HCT116 (cell line): ENCODE data around the gene APOD. TPM values are rescaled to one million over a fixed set of nuclear protein-coding genes. Genes with fewer than 3 reads are reported as not detected.

Source experiments
- ATAC-seq: fragments of 200-7000 bp; cut with Tn5 transposase; 2 replicates; pipeline ENCODE4 v1.9.1; 2020; ENCODE audit warnings: mild to moderate bottlenecking, moderate library complexity
- BruUV-seq: library from RNA; stranded (reverse); fragments of 400-500 nt; replicated peaks from 2 replicates; lab custom pipeline; 2021; lab: Mats Ljungman, UMichigan
- CTCF ChIA-PET: fragments of 300-600 bp; sonication (Branson Sonifier 250); formaldehyde crosslinking; loops from one replicate; lab custom pipeline; 2021; ENCODE audit warnings: antibody characterized with exemption; lab: Charles Lee
- POLR2A ChIA-PET: fragments of 300-600, 350-600 bp; sonication (Branson Sonifier 250); formaldehyde crosslinking; loops from one replicate; lab custom pipeline; 2021; ENCODE audit warnings: antibody characterized with exemption; lab: Charles Lee
- RAD21 ChIA-PET, 2 experiments: fragments of 300-600 bp; sonication (Branson Sonifier 250); formaldehyde crosslinking; loops; one replicate each; lab custom pipeline; 2023; ENCODE audit warnings: low total read pairs in 2 of 2; ENCODE audit not compliant: uncharacterized antibody in 2 of 2, unreplicated experiment in 2 of 2, low non-redundant PET in 1 of 2; lab: Charles Lee
- DNase-seq: peaks from one replicate; pipeline ENCODE4 v3.0.0-alpha.2; 2010; ENCODE audit warnings: low read depth, low spot score
- H2AFZ ChIP-seq: fragments of 200-600 bp; shearing (Covaris generic), sonication (generic); 2 replicates; pipeline ENCODE4 v1.6.1; 2017; ENCODE audit warnings: low read depth, mixed run types, mixed read lengths, antibody characterized with exemption, low read length; ENCODE audit not compliant: poor library complexity, severe bottlenecking
- H3K27ac ChIP-seq: 2 replicates; pipeline ENCODE4 v1.5.1; 2012; ENCODE audit warnings: low read depth, low read length
- H3K27me3 ChIP-seq: fragments of 200-600 bp; sonication (generic); 2 replicates; pipeline ENCODE4 v1.6.1; 2016; ENCODE audit warnings: mixed run types, low read length, mixed read lengths; ENCODE audit not compliant: insufficient read depth
- H3K36me3 ChIP-seq, 2 experiments: fragments of 200-500 bp in 1 of 2; fragments of 200-600 bp in 1 of 2; sonication (Bioruptor generic) in 1 of 2; sonication (generic) in 1 of 2; 2 replicates each; pipeline versions ENCODE4 v1.5.1 to v1.6.1; 2014 to 2016; ENCODE audit warnings: low read length in 2 of 2, inconsistent platforms in 1 of 2, mixed read lengths in 1 of 2, mixed run types in 1 of 2; ENCODE audit not compliant: insufficient read depth in 2 of 2, control insufficient read depth in 1 of 2
- H3K4me1 ChIP-seq, 2 experiments: fragments of 200-600 bp in 1 of 2; sonication (generic) in 1 of 2; 2 replicates each; pipeline versions ENCODE4 v1.5.1 to v1.6.1; 2012 to 2017; ENCODE audit warnings: low read length in 2 of 2, inconsistent platforms in 1 of 2, mild to moderate bottlenecking in 1 of 2, mixed read lengths in 1 of 2, mixed run types in 1 of 2, moderate library complexity in 1 of 2; ENCODE audit not compliant: insufficient read depth in 2 of 2, control insufficient read depth in 1 of 2
- H3K4me2 ChIP-seq: fragments of 200-600 bp; sonication (generic); 2 replicates; pipeline ENCODE4 v1.6.1; 2017; ENCODE audit warnings: mixed run types, low read length, mixed read lengths
- H3K4me3 ChIP-seq, 2 experiments: fragments of 200-600 bp in 1 of 2; sonication (generic) in 1 of 2; replicated peaks in 1 of 2; 2 replicates each; pipeline ENCODE4 v1.5.1; 2011 to 2016; ENCODE audit warnings: low read length in 2 of 2, control low read depth in 1 of 2, low read depth in 1 of 2, mild to moderate bottlenecking in 1 of 2, mixed read lengths in 1 of 2, mixed run types in 1 of 2
- H3K79me2 ChIP-seq: fragments of 200-600 bp; sonication (generic); 2 replicates; pipeline ENCODE4 v1.6.1; 2017; ENCODE audit warnings: mild to moderate bottlenecking, mixed run types, low read length, moderate library complexity, mixed read lengths; ENCODE audit not compliant: insufficient read depth
- H3K9ac ChIP-seq: fragments of 200-600 bp; sonication (generic); 2 replicates; pipeline ENCODE4 v1.6.1; 2016; ENCODE audit warnings: low read length, mixed read lengths
- H3K9me2 ChIP-seq: fragments of 200-600 bp; sonication (generic), shearing (Covaris generic); 2 replicates; pipeline ENCODE4 v1.6.1; 2017; ENCODE audit warnings: mixed run types, mild to moderate bottlenecking, moderate library complexity; ENCODE audit not compliant: insufficient read depth
- H3K9me3 ChIP-seq, 2 experiments: fragments of 200-500 bp in 1 of 2; fragments of 200-600 bp in 1 of 2; sonication (Bioruptor generic) in 1 of 2; sonication (generic) in 1 of 2; 2 replicates each; pipeline ENCODE4 v1.6.1; 2014 to 2017; ENCODE audit warnings: low read length in 2 of 2, mixed read lengths in 2 of 2, inconsistent platforms in 1 of 2, low read depth in 1 of 2, mild to moderate bottlenecking in 1 of 2, mixed run types in 1 of 2, moderate library complexity in 1 of 2; ENCODE audit not compliant: control insufficient read depth in 1 of 2, insufficient read depth in 1 of 2
- H4K20me1 ChIP-seq: fragments of 200-600 bp; sonication (generic), shearing (Covaris generic); 2 replicates; pipeline ENCODE4 v1.6.1; 2017; ENCODE audit warnings: mixed run types, mild to moderate bottlenecking, moderate library complexity; ENCODE audit not compliant: insufficient read depth
- CBX3 ChIP-seq: IDR thresholded peaks from 2 replicates; pipeline ENCODE4 v1.6.1; 2012; ENCODE audit warnings: low read depth
- EGR1 ChIP-seq: IDR thresholded peaks from 2 replicates; pipeline ENCODE4 v1.6.1; 2012; ENCODE audit warnings: low read depth
- EZH2 ChIP-seq: fragments of 200-600 bp; sonication (generic); IDR thresholded peaks from 2 replicates; pipeline ENCODE4 v1.6.1; 2017; ENCODE audit warnings: antibody characterized with exemption, mixed run types
- EZH2phosphoT487 ChIP-seq: fragments of 200-600 bp; IDR thresholded peaks from 2 replicates; pipeline ENCODE4 v1.6.1; 2018; ENCODE audit warnings: antibody characterized with exemption, borderline replicate concordance
- FOSL1 ChIP-seq: IDR thresholded peaks from 2 replicates; pipeline ENCODE4 v1.6.1; 2012; ENCODE audit warnings: low read depth
- JUND ChIP-seq: IDR thresholded peaks from 2 replicates; pipeline ENCODE4 v1.6.1; 2012
- POLR2A ChIP-seq: IDR thresholded peaks from 2 replicates; pipeline ENCODE4 v1.7.0; 2011; ENCODE audit warnings: borderline replicate concordance; ENCODE audit not compliant: insufficient read depth, insufficient read length; ENCODE audit errors: extremely low read depth
- SP1 ChIP-seq: IDR thresholded peaks from 2 replicates; pipeline ENCODE4 v1.6.1; 2012; ENCODE audit warnings: low read depth
- TCF7L2 ChIP-seq: IDR thresholded peaks from 2 replicates; pipeline ENCODE4 v1.7.0; 2011; ENCODE audit warnings: borderline replicate concordance, inconsistent platforms; ENCODE audit not compliant: insufficient read depth, insufficient read length; ENCODE audit errors: extremely low read depth
- YY1 ChIP-seq: IDR thresholded peaks from 2 replicates; pipeline ENCODE4 v1.6.1; 2011; ENCODE audit warnings: low read length, low read depth, moderate library complexity, mild to moderate bottlenecking; ENCODE audit not compliant: insufficient replicate concordance; ENCODE audit errors: extremely low read depth
- ZFX ChIP-seq: fragments of 450-650 bp; IDR thresholded peaks from 2 replicates; pipeline ENCODE4 v1.6.1; 2017
- ZNF274 ChIP-seq: fragments of 200-500 bp; sonication (Bioruptor generic); IDR thresholded peaks from 2 replicates; pipeline ENCODE4 v1.6.1; 2014; ENCODE audit warnings: mild to moderate bottlenecking, low read depth, low read length, inconsistent platforms
- intact Hi-C: fragments of 100-400 bp; cut with micrococcal nuclease; formaldehyde crosslinking; loops from 2 replicates; pipeline ENCODE4 v1.10.0; 2022
- total RNA-seq: library from RNA; stranded (reverse); gene quantifications from one replicate; pipeline ENCODE4 v1.2.1, GENCODE V29; 2021; ENCODE audit not compliant: unreplicated experiment
- TF ChIP-seq, protein P1 (sequence below): IDR thresholded peaks from 2 replicates; pipeline ENCODE4 v1.6.1; 2012; ENCODE audit warnings: low read depth
- TF ChIP-seq, protein P2 (sequence below): IDR thresholded peaks from 2 replicates; pipeline ENCODE4 v1.6.1; 2012
- TF ChIP-seq, protein P3 (sequence below), 3 experiments: fragments of 200-600 bp in 1 of 3; sonication (generic) in 1 of 3; IDR thresholded peaks in 2 of 3; conservative IDR thresholded peaks in 1 of 3; 2 replicates each; pipeline ENCODE4 v1.5.1; 2012 to 2017; ENCODE audit warnings: low read depth in 2 of 3, low read length in 2 of 3, antibody characterized with exemption in 1 of 3, borderline replicate concordance in 1 of 3, control low read depth in 1 of 3, mild to moderate bottlenecking in 1 of 3, mixed read lengths in 1 of 3, mixed run types in 1 of 3, moderate library complexity in 1 of 3; ENCODE audit not compliant: insufficient read depth in 1 of 3

The APOD gene
- total RNA-seq, 1 experiment from 2014 or later = 0.76 TPM

DNA sequence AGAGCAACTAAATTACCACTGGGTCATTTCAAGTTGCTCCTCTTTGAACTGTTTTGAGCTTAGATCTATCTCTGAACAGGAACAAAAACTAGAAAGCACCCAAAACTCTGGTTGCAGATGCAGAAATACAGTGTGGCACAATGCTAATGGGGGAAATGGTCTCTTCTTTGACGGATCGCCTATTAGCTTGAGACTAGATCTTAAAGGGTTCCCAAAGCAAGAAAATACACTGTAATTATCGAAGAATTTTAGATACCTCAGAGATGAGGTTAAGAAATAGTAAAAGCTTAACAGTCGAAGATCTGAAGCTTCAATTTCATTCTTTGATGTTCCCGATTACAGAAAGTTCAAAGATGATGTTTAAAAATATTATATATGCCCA lies 41.4 kb downstream of the APOD start:
- peak overlapping the region; percentile 74 to 76 for H3K4me3 ChIP-seq
- peaks cover 18 to 34% of the 10 kb centered on the region in 2 experiments for H3K4me1 ChIP-seq
- no peaks in the 10 kb centered on the region for H3K9me3 ChIP-seq
- H3K27me3 ChIP-seq = no peaks in the 10 kb centered on the region
- POLR2A ChIA-PET = interaction anchor here (0.8 to 1.6 kb wide), 5 partner anchors 18 to 272 kb away, joined by 3 to 10 read pairs (median 7); no protein-coding TSS in a partner anchor
- no peak overlapping the region for H2AFZ ChIP-seq
- TSS peak; percentile 54 for BruUV-seq
- ATAC-seq (no peak), DNase-seq (no peak)
- TF ChIP-seq ZFX (no peak), FOSL1 (no peak), POLR2A (no peak), ZNF274 (no peak), EZH2 (no peak), YY1 (no peak), TCF7L2 (no peak), SP1 (no peak), JUND (no peak), CBX3 (no peak), EZH2phosphoT487 (no peak), EGR1 (no peak)
- TF ChIP-seq, protein P1, sequence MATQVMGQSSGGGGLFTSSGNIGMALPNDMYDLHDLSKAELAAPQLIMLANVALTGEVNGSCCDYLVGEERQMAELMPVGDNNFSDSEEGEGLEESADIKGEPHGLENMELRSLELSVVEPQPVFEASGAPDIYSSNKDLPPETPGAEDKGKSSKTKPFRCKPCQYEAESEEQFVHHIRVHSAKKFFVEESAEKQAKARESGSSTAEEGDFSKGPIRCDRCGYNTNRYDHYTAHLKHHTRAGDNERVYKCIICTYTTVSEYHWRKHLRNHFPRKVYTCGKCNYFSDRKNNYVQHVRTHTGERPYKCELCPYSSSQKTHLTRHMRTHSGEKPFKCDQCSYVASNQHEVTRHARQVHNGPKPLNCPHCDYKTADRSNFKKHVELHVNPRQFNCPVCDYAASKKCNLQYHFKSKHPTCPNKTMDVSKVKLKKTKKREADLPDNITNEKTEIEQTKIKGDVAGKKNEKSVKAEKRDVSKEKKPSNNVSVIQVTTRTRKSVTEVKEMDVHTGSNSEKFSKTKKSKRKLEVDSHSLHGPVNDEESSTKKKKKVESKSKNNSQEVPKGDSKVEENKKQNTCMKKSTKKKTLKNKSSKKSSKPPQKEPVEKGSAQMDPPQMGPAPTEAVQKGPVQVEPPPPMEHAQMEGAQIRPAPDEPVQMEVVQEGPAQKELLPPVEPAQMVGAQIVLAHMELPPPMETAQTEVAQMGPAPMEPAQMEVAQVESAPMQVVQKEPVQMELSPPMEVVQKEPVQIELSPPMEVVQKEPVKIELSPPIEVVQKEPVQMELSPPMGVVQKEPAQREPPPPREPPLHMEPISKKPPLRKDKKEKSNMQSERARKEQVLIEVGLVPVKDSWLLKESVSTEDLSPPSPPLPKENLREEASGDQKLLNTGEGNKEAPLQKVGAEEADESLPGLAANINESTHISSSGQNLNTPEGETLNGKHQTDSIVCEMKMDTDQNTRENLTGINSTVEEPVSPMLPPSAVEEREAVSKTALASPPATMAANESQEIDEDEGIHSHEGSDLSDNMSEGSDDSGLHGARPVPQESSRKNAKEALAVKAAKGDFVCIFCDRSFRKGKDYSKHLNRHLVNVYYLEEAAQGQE = no peak
- TF ChIP-seq, protein P2, sequence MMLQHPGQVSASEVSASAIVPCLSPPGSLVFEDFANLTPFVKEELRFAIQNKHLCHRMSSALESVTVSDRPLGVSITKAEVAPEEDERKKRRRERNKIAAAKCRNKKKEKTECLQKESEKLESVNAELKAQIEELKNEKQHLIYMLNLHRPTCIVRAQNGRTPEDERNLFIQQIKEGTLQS = no peak
- TF ChIP-seq, protein P3, sequence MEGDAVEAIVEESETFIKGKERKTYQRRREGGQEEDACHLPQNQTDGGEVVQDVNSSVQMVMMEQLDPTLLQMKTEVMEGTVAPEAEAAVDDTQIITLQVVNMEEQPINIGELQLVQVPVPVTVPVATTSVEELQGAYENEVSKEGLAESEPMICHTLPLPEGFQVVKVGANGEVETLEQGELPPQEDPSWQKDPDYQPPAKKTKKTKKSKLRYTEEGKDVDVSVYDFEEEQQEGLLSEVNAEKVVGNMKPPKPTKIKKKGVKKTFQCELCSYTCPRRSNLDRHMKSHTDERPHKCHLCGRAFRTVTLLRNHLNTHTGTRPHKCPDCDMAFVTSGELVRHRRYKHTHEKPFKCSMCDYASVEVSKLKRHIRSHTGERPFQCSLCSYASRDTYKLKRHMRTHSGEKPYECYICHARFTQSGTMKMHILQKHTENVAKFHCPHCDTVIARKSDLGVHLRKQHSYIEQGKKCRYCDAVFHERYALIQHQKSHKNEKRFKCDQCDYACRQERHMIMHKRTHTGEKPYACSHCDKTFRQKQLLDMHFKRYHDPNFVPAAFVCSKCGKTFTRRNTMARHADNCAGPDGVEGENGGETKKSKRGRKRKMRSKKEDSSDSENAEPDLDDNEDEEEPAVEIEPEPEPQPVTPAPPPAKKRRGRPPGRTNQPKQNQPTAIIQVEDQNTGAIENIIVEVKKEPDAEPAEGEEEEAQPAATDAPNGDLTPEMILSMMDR (IDR thresholded peaks at IDR 0.05 in 2 of 3, conservative IDR thresholded peaks at IDR 0.05 in 1 of 3; ENCODE audit: borderline replicate concordance in 1 of 3, insufficient read depth in 1 of 3, low read depth in 2 of 3, low read length in 2 of 3) = no peak
- intact Hi-C loops = no loop called here
- no peak overlapping the region for H3K27ac ChIP-seq
- RAD21 ChIA-PET = no interaction called here
- H3K79me2 ChIP-seq = peaks cover 52% of the 10 kb centered on the region
- H4K20me1 ChIP-seq = no peaks in the 10 kb centered on the region
- H3K4me2 ChIP-seq = peak overlapping the region; percentile 83
- H3K9ac ChIP-seq = peak overlapping the region; percentile 74
- CTCF ChIA-PET = interaction anchor here (1.5 to 3.1 kb wide), 2 partner anchors 271 to 980 kb away, joined by 4 to 15 read pairs; partner anchors contain the start of gene XXYLT1
- 0 out of 4 replicates have a peak, but pooled peaks cover 0 to 3% of the 10 kb centered on the region in 2 experiments for H3K36me3 ChIP-seq
- H3K9me2 ChIP-seq = no peaks in the 10 kb centered on the region
